Stimulated activated naive CD8-positive, alpha-beta T cell treated with anti-CD3 and anti-CD28 coated beads, Interleukin-15, amount 100 ng/mL, for 72 hours (primary cell): ENCODE results near the gene RDH13.
"Not testable (repeated sequence)": the region's sequence is repeated elsewhere in the genome, so short reads cannot be mapped to it uniquely, and the experiment has no call there.

Experiments used
- ATAC-seq: fragments of 150-1000 bp; cut with Tn5 transposase; 2 replicates; pipeline ENCODE4 v1.10.0; 2021; ENCODE audit warnings: mild to moderate bottlenecking, moderate library complexity
- DNase-seq, 2 donors: peaks; one replicate each; pipeline ENCODE4 v3.0.0; 2021 to 2022
- H3K27ac Mint-ChIP-seq, 2 donors: one replicate each; pipeline ENCODE4 v1.8.0; 2022; ENCODE audit warnings: mild to moderate bottlenecking in 2 of 2, mixed read lengths in 2 of 2, moderate library complexity in 2 of 2
- H3K27me3 Mint-ChIP-seq: one replicate; pipeline ENCODE4 v1.8.0; 2022; ENCODE audit warnings: mixed read lengths
- H3K4me1 Mint-ChIP-seq: one replicate; pipeline ENCODE4 v1.8.0; 2022; ENCODE audit warnings: mild to moderate bottlenecking, mixed read lengths
- H3K4me3 Mint-ChIP-seq, 2 donors: one replicate each; pipeline ENCODE4 v1.8.0; 2022; ENCODE audit warnings: mild to moderate bottlenecking in 2 of 2, mixed read lengths in 2 of 2, moderate library complexity in 1 of 2
- H3K9me3 Mint-ChIP-seq, 2 donors: one replicate each; pipeline ENCODE4 v1.8.0; 2022; ENCODE audit warnings: mixed read lengths in 2 of 2

The RDH13 gene

DNA sequence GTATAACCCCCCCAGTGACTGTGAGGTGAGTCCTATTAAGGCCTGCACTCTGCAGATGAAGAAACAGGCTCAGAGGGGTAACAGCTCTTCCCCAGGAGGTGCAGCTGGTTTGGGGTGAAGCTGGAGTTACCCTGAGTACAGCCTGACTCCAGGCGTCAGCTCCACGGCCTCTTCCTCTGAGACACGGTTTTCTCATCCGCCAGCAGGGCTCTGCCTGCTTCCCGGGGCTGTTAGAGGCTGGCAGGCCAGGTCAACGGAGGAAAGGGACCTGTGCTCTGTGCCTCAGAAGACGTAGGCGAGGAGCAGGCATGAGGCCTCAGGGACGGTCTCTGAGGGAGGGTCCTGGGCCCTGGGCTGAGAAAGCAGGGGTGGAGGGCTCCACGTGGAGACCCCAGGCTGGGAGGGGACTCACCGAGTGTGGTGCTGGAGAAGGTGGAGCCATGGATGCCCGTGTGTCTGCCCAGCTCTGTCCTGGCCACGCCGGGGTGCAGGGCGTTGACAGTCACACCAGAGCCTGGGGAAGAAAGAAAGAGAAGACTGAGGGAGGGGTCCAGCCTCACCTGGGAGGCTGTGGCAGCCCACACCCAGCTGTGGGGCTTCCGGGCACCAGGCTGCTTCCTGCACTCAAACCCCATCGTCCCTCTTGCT, 15.8 kb downstream of the RDH13 start:
- Mint-ChIP-seq H3K9me3 (no peaks in the 10 kb centered on the region), H3K4me1 (peaks cover 13% of the 10 kb centered on the region), H3K27ac (no peak overlapping the region), H3K27me3 (no peaks in the 10 kb centered on the region), H3K4me3 (no peak overlapping the region)
- DNase-seq (no peak), ATAC-seq (no peak)

DNA sequence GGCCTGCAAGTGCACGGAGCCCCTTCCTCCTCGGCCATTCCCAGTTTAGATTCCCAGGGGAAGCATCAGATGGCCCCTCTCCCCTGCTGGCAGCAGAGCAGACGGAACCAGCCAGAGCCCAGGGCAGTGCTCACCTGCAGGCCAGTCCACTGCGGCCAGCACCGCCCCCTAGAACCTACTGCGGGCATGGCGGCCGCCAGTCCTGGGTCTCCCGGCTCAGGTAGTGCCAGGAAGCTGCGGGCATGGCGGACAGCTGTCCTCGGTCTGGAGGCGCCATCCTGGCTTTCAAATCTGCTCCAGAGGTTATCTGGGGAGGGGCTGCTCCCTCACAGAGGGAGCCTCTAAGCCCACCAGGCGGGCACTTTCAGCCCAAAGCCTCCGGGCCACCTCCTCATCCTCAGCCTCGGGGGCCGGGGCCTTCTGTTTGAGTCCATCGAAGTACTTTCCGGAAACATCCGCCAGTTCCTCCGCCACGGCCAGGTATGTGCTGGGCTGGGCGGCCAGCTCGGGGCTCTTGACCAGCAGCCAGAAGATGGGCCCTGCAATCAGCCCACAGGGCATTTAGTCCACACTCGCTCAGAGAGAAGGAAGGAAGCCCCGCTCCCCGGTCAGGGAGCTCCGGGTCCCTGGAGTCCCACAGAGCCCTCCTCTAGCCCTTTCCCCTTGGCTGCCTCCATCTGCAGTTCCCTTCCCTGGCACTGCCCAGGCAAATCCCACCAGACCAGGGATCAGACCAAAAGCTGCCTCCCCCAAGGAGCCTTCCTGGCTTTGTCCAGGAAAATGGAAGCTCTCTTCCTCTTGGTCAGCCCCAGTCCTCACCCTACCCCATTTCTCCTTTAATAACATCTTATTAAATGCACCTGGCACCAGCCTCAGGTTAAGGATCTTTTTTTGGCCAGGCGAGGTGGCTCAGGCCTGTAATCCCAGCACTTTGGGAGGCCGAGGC, 17.9 kb downstream of the RDH13 start:
- no peak for DNase-seq
- H3K4me3 Mint-ChIP-seq = no peak overlapping the region
- H3K27me3 Mint-ChIP-seq = no peaks in the 10 kb centered on the region
- H3K27ac Mint-ChIP-seq = peak overlapping the region in 1 of 2 donors; percentile 34
- H3K4me1 Mint-ChIP-seq = peaks cover 25% of the 10 kb centered on the region
- no peak for ATAC-seq
- no peaks in the 10 kb centered on the region for H3K9me3 Mint-ChIP-seq

DNA sequence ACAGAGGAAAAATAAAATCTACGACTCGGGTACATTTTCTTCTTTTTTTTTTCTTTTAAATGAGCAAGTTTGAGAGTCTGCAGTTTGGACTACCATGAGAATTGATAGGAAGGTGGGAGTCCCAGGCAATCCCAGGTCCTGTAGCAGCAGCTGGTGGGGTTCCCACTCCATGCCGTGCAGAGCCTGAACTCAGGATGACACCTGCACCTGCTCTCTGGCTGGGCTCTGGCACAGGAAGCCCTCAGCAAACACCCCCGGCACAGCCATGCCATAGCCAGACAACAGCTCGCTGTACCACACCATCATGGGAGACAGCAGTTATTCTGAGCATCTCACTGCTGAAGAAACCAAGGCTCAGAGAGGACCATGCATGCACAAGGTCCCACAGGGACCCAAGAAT, 18.7 kb downstream of the RDH13 start:
- Mint-ChIP-seq H3K4me3 (no peak overlapping the region), H3K27ac (no peak overlapping the region), H3K27me3 (no peaks in the 10 kb centered on the region), H3K9me3 (no peaks in the 10 kb centered on the region), H3K4me1 (peaks cover 25% of the 10 kb centered on the region)
- no peak for ATAC-seq
- no peak for DNase-seq

DNA sequence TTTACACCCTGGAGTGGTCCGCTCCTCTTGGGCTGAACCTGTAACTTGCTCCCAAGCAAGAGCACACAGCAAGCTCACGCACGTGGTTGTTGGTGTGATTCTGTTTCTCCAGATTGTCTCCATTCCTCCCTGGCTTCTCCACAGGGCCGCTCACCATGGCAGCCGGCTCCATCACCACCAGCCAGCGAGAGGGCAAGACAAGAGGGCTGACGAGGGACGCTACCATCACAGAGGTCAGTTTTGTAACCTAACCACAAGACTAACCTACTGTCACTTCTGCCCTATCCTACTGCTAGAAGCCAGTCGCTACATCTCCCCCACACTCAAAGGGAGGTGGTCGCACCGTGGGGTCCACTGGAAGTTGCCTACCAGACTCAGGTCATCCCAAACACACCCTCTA, 20.3 kb downstream of the RDH13 start:
- Mint-ChIP-seq H3K9me3 (no peaks in the 10 kb centered on the region), H3K27me3 (no peaks in the 10 kb centered on the region), H3K4me3 (peak overlapping the region; percentile 83 to 93), H3K4me1 (peaks cover 25% of the 10 kb centered on the region), H3K27ac (peak overlapping the region; percentile 94 to 95)
- ATAC-seq (no peak), DNase-seq (no peak)

DNA sequence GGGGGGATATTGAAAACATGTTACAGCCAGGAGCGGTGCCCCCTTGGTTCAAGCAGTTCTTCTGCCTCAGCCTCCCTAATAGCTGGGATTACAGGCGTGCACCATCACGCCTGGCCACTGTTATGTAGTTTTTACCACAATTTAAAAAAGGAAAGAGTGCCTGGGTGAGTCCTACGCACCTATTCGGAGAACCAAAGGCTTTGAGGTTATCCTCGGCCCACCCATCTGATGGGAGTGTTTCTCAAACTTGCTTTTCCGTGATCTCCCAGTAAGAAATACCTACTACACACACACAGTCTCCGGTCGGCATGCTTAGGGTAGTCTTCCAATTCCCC, 20.6 kb downstream of the RDH13 start:
- DNase-seq (no peak), ATAC-seq (peak; percentile 56)
- Mint-ChIP-seq H3K9me3 (no peaks in the 10 kb centered on the region), H3K27me3 (no peaks in the 10 kb centered on the region), H3K27ac (peak overlapping the region; percentile 94 to 95), H3K4me3 (peak overlapping the region; percentile 83 to 93), H3K4me1 (peaks cover 25% of the 10 kb centered on the region)

DNA sequence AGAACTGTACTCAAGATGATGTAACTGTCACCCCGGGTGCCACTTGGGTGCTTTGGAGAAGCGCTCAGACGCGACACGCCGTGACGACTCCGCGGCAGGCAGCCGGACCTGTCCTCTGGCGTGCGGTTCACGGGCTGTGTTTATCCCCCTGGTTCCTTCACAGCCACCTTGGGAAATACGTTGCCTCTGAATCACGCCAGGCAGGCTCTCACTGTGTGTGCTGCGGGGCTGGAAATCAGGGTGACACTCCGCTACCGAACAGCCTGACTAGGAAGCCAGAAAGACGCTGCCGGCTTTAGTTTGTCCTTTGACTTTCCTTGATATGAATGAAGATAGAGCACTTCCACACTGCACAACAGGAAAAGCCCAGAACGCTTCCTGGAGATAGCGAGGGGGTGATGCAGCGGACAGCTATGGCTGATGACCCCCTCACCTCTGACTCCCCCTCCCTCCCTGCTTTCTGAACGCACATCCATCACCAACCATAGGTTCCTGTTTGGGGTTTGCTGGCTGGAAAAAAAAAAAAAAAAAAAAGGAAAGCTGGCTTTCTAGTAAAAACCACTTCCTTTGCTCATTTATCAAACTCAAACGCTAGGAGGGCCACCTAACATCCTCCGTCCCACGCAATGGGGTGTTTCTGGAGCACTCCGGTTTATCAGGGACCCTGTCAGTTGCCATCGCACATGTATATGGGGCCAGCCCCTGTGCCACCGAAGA, 21.2 kb downstream of the RDH13 start:
- peak; percentile 89 for ATAC-seq
- H3K4me3 Mint-ChIP-seq = peak overlapping the region; percentile 83 to 93
- H3K27ac Mint-ChIP-seq = peak overlapping the region; percentile 94 to 95
- no peaks in the 10 kb centered on the region for H3K9me3 Mint-ChIP-seq
- DNase-seq = peak; percentile 37 to 61
- no peaks in the 10 kb centered on the region for H3K27me3 Mint-ChIP-seq
- peaks cover 25% of the 10 kb centered on the region for H3K4me1 Mint-ChIP-seq

DNA sequence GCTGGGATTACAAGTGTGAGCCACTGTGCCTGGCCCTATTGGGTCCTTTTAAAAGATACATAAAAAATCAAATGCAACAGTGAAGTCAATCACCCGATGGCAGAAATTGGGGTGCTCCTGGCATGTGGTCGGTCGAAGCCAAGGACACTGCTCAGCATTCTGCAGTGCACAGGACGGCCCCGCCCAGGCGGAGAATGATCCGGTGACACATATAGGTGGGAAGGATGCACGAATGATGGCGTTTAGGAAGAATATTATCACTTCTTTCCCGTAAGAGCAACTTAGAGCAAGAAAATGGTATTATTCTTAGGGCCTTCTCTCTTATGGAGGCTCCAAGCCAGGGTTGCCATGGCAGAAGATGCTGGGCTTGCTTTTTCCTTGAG, 21.7 kb downstream of the RDH13 start:
- H3K4me1 Mint-ChIP-seq = peaks cover 25% of the 10 kb centered on the region
- no peaks in the 10 kb centered on the region for H3K9me3 Mint-ChIP-seq
- peak overlapping the region; percentile 83 to 93 for H3K4me3 Mint-ChIP-seq
- H3K27ac Mint-ChIP-seq = peak overlapping the region; percentile 94 to 95
- no peak for ATAC-seq
- no peak for DNase-seq
- no peaks in the 10 kb centered on the region for H3K27me3 Mint-ChIP-seq

DNA sequence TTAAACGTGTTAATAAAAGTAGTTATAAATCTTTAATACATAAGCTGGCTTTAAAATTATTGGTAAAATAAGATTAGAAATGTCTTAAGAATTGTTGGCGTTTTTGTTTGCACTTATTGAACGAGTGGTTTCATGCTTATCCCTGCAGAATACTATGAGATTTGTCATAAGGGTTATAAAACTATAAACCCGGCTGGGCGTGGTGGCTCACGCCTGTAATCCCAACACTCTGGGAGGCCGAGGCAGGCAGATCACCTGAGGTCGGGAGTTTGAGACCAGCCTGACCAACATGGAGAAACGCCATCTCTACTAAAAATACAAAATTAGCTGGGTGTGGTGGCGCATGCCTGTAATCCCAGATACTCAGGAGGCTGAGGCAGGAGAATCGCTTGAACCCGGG, 22.3 kb downstream of the RDH13 start:
- DNase-seq, H3K9me3 Mint-ChIP-seq, H3K27ac Mint-ChIP-seq, H3K27me3 Mint-ChIP-seq, H3K4me3 Mint-ChIP-seq, ATAC-seq: not testable (repeated sequence)
- peaks cover 25% of the 10 kb centered on the region for H3K4me1 Mint-ChIP-seq

DNA sequence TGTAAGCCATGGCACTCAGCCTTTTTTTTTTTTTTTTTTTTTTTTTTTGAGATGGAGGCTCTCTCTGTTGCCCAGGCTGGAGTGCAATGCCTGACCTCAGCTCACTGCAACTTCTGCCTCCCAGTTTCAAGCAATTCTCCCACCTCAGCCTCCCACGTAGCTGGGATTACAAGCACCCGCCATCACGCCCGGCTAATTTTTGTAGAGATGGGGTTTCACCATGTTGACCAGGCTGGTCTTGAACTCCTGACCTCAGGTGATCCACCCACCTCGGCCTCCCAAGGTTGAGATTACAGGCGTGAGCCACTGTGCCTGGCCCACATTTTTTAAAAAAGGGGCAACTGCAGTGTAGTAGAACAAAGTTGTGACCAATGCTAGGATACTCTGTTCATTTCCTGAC, 25.3 kb downstream of the RDH13 start:
- H3K27me3 Mint-ChIP-seq, H3K9me3 Mint-ChIP-seq, ATAC-seq, H3K4me3 Mint-ChIP-seq, DNase-seq, H3K27ac Mint-ChIP-seq: not testable (repeated sequence)
- peaks cover 17% of the 10 kb centered on the region for H3K4me1 Mint-ChIP-seq

DNA sequence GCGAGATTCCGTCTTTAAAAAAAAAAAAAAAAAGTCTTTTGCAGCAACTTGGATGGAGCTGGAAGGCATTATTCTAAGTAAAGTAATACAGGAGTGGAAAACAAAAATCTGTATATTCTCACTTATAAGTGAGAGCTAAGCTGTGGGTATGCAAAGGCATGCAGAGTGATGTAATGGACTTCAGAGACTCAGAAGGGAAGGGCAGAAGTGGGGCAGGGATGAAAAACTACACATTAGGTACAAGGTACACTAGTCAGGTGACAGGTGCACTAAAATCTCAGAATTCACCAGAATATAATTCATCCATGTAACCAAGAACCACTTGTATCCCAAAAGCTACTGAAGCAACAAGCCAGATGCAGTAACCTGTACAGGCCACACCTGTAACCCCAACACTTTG, 26.9 kb downstream of the RDH13 start:
- ATAC-seq (no peak), DNase-seq (no peak)
- H3K27ac Mint-ChIP-seq = no peak overlapping the region
- no peak overlapping the region for H3K4me3 Mint-ChIP-seq
- H3K9me3 Mint-ChIP-seq = no peaks in the 10 kb centered on the region
- peaks cover 1% of the 10 kb centered on the region for H3K4me1 Mint-ChIP-seq
- no peaks in the 10 kb centered on the region for H3K27me3 Mint-ChIP-seq

DNA sequence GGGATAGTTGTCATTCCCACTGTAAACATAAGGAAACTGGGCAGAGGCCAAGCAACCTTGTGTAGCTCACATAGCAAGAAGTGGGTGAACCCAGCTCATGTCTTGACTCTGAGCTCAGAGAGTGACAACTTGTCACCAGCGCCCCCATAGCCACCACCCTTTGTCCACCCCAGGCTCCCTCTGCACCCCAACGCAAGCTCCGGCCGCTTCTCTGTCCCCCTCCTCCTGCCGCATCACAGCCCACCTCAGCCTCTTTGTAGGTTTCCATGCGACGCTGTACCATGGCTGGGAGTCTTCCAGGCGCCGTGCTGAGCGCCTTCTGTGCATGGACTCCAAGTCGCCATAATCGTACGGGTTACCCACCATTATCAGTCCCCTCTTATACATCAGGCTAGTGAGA, 28.2 kb downstream of the RDH13 start:
- ATAC-seq (no peak), DNase-seq (no peak)
- Mint-ChIP-seq H3K27ac (no peak overlapping the region), H3K4me3 (no peak overlapping the region), H3K27me3 (no peaks in the 10 kb centered on the region), H3K9me3 (no peaks in the 10 kb centered on the region), H3K4me1 (no peaks in the 10 kb centered on the region)

DNA sequence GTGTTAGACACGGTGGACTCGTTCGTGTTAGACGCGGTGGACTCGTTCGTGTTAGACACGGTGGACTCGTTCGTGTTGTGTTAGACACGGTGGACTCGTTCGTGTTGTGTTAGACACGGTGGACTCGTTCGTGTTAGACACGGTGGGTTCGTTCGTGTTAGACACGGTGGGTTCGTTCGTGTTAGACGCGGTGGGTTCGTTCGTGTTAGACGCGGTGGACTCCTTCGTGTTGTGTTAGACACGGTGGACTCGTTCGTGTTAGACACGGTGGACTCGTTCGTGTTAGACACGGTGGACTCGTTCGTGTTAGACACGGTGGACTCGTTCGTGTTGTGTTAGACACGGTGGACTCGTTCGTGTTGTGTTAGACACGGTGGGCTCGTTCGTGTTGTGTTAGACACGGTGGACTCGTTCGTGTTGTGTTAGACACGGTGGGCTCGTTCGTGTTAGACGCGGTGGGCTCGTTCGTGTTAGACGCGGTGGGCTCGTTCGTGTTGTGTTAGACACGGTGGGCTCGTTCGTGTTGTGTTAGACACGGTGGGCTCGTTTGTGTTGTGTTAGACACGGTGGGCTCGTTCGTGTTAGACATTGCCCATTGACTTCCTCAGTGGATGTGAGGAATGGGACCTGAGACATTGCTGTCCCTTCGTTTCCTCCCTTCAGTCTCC, 29.8 kb downstream of the RDH13 start:
- H3K9me3 Mint-ChIP-seq, H3K27me3 Mint-ChIP-seq, ATAC-seq, H3K4me3 Mint-ChIP-seq, H3K27ac Mint-ChIP-seq, DNase-seq, H3K4me1 Mint-ChIP-seq: not testable (repeated sequence)

DNA sequence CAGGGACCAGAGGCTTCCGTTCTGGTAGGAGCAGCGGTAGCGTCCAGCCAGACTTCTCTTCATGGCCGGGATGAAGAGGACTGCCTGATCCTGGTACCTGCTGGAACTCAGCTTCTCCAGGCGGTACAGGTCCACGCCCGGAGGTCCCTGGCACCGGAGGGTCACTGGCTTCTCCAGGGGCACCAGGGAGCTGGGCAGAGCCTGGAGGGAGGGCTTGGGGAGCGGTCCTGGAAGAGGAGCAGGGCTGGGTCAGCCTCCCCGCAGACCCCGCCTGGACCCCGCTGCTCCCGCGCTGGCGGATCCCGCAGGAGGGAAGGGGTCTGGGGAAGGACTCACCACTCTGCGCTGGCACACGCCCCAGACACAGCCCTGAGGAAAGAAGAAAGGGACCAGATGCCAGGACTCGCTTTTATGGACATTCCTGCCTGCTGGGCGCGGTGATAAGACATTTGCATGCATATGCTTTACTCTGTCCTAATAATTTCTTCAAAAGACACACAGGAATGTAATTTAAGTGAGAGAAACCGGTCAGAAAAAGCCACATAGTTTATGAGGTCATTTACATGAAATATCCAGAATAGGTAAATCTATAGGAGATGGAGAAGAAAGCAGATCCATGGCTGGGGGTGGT, 30.7 kb downstream of the RDH13 start:
- no peak for ATAC-seq
- no peak for DNase-seq
- H3K9me3 Mint-ChIP-seq = no peaks in the 10 kb centered on the region

DNA sequence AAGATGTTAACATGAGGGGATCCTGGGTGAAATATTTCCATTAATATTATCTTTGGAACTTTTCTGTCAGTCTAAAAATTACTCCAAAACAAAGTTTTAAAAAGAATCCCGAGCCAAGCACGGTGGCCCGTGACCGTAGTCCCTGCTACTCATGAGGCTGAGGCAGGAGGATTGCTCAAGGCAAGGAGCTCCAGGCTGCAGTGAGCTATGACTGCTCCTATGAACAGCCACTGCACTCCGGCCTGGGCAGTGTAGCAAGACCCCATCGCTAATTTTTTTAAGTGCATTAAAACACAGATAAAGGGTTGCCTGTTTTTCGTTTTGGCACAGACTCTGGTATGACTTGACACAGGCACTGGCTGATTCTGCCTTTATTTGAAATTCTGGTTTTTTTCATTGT, 31.8 kb downstream of the RDH13 start:
- ATAC-seq (no peak), DNase-seq (no peak)
- Mint-ChIP-seq H3K27me3 (no peaks in the 10 kb centered on the region), H3K9me3 (peaks cover 2 to 4% of the 10 kb centered on the region in 2 donors), H3K4me1 (peaks cover 4% of the 10 kb centered on the region), H3K4me3 (no peak overlapping the region), H3K27ac (no peak overlapping the region)

More for the DNA sequence above, 30.7 kb downstream of the RDH13 start:
- no peaks in the 10 kb centered on the region for H3K27me3 Mint-ChIP-seq
- peak overlapping the region in 1 of 2 donors; percentile 77 for H3K27ac Mint-ChIP-seq
- H3K4me1 Mint-ChIP-seq = peaks cover 4% of the 10 kb centered on the region
- H3K4me3 Mint-ChIP-seq = no peak overlapping the region

DNA sequence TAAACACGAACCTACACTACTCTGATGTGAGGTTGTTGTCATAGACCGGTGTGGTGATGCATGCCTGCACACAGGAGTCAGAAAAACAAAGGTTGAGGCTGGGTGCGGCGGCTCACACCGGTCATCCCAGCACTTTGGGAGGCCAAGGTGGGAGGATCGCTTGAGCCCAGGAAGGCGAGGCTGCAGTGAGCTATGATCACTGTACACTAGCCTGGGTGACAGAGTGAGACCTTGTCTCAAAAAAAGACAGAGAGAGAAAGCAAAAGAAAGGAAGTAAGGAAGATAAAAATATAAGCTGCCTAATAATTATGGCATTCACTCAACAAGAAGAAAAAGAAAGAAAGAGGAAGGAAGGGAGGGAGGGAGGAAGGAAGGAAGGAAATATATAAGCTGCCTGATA, 34.2 kb downstream of the RDH13 start:
- H3K27ac Mint-ChIP-seq = no peak overlapping the region
- peaks cover 4% of the 10 kb centered on the region for H3K4me1 Mint-ChIP-seq
- no peak overlapping the region for H3K4me3 Mint-ChIP-seq
- no peaks in the 10 kb centered on the region for H3K27me3 Mint-ChIP-seq
- DNase-seq (no peak), ATAC-seq (no peak)
- H3K9me3 Mint-ChIP-seq = peaks cover 6 to 21% of the 10 kb centered on the region in 2 donors
